HG02938 (cell line): ENCODE results near the gene GEMIN8.
A peak's percentile ranks its signal among the peaks of the same experiment; 100 is the strongest.

Experiments
- ATAC-seq: cut with Tn5 transposase; IDR thresholded peaks from one replicate; pipeline ENCODE4 v1.9.1; 2021; ENCODE audit warnings: mild to moderate bottlenecking, moderate library complexity; ENCODE audit not compliant: unreplicated experiment

Gene GEMIN8

DNA sequence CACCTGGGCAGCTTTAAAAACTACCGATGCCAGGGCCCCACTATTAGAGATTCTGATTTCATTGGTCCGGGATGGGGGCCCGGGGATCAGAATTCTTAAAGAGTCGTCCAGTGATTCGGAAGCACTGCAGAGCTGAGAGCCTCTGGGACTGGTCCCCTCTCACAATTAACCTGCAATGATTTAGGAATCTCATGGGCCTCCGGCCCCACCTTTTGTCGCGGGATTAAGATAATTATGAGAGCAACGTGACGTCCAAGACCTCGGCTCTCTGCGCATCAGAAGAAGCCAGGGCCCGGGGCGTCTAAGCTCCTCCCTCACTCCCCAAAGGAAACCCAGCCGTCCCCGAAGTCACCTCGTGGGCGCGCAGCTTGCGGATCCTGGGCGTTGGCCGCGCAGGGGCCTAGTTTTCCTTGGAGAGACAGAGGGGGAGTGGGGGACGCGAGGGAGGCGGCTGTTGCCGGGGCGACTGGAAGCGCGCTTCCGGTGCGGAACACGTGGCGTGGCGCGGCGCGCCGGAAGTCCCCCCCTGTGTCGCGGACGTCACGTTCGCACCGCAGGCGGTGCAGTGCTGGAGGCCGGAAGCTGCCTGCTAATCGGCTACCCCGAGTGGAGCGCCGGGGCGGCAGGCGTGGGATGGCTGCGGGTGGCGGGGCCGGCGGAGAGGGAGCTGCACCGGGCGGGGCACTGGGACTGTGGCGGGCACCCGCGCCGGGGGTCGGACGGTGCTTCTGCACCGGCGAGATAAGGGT lies at the start of gene GEMIN8:
GEMIN8 (minus strand) TSS at position 468 of the 749 bp plus-strand sequence. CDS start 8,414 bp downstream, outside the sequence.
- peak; percentile 75 for ATAC-seq

GRCh38 chrX:14076639-14077038 lies 46.9 kb upstream of the GEMIN8 start:
- no peak for ATAC-seq

GRCh38 chrX:14073556-14073955 lies 43.9 kb upstream of the GEMIN8 start:
- no peak for ATAC-seq

DNA sequence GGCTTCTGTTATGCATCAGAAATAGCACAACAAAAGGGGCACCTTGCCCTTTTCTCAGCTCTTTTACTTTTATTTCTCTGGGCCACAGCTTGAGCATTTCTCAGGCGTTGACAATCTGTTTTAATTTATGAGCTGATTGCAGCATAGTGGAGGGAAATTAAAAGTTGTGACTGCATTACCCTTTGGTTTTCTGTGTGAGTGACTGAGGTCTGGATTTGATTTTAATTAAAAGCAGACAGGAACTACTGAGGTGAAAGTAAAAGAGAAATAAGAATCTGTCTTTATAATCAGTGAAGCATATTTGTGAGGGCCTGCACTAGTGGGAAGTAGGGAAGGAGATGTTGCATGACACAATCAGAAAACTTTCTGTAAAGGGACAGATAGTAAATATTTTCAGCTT lies 43.4 kb upstream of the GEMIN8 start:
- ATAC-seq, result no peak

DNA sequence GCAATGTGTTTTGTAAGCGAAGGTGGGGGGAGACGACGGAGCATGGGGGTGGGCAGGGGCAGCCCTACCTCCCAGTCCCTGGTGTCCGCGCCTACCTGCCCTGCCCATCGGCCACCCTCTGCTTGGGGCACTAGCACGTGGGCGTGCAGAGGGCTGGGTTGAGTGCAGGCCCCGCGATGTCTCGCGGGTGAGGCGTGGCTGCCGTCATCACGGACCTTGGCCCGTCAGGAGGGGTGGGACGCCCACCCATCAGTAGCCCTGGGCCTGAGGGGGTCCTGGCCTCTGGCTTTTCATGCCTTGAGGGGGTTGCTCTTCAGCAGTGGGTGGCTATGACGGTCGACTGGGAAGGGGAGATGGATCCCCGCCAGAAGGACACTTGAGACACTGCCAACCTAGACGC lies 36.1 kb upstream of the GEMIN8 start:
- no peak for ATAC-seq

- no peak for ATAC-seq
These were observed 35.1 kb upstream of the GEMIN8 start for GRCh38 chrX:14064626-14065432.

DNA sequence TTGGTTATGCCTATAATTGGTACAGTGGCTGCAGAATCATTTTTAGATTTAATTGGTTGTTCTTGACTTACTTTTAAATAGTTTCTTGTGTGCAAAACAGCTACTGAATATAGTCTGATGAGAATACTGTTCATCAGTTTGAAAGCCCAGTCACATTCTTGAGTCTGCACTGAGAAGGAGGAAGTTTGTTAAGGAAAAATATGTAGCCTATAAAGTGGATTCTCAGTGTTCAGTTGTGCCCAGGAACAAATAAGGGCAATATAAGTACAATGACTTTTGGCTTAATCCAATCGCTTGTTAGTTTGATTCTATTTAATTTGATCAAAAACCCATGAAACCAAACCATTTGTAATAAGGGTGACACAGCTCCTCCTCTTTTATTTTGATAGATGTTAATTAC lies 32.8 kb upstream of the GEMIN8 start:
- ATAC-seq, result no peak

- ATAC-seq, result no peak
These were observed 26.5 kb upstream of the GEMIN8 start for GRCh38 chrX:14056206-14056605.

DNA sequence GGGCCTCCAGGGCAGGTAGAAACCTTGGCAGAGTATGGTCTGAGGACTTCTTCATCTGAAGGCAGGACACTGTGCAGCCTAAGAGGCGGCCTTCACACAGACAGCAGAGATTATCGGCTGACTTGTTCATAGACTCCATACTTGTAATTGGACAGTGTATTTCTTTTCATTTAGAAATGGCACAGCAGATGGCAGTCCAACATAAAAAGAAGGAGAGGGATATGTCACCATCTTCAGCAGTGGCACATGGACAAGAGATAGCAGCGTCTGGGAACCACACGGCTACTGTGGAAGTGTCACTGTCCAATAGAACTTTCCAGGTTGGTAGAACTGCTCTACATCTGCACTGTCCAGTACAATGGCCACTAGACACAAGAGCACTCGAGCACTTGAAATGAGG lies 21.7 kb upstream of the GEMIN8 start:
- no peak for ATAC-seq

GRCh38 chrX:14050709-14051108 lies 21.0 kb upstream of the GEMIN8 start:
- no peak for ATAC-seq

DNA sequence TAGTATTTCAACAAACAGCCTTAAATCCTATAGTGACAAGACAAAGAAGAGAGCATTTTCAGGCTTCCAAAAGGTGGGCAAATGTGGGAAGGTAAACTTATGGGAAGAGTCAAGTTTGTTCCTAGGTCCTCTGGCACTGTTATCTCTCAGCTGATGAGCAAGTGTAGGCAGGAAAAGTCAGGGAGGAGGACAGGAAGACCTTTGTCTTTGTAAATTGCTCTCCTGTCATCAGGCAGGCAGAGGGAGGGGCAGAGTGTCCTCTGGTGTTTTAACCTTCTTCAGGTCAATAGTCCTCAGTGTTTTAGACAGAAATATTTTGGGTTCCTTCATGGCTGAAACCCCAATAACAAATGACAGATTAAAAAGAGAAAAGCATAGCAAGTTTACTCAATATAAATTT lies 13.5 kb upstream of the GEMIN8 start:
- no peak for ATAC-seq

- peak; percentile 83 for ATAC-seq
These were observed 9.7 kb upstream of the GEMIN8 start for GRCh38 chrX:14039344-14039743.

- no peak for ATAC-seq
These were observed 8.8 kb upstream of the GEMIN8 start for GRCh38 chrX:14038375-14039085.

GRCh38 chrX:14032406-14032805 lies 2.7 kb upstream of the GEMIN8 start:
- no peak for ATAC-seq

DNA sequence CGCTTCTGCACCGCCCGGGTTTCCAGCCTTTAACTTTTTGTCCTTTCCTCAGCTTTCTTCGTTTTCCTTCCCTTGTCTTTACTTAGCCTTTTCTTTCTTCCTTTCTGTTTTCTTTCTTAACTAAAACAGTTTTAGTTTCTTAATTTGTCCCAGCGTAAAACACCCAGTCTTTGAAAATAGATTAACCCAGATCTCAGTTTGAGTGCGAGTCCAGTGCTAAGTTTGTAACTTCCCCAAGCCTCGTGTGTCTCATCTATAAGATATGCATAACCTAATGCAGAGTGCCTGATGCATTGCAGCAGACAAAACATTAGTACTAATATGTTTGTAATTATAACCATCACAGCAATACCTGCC lies 460 bp upstream of the GEMIN8 start:
- ATAC-seq, result no peak

DNA sequence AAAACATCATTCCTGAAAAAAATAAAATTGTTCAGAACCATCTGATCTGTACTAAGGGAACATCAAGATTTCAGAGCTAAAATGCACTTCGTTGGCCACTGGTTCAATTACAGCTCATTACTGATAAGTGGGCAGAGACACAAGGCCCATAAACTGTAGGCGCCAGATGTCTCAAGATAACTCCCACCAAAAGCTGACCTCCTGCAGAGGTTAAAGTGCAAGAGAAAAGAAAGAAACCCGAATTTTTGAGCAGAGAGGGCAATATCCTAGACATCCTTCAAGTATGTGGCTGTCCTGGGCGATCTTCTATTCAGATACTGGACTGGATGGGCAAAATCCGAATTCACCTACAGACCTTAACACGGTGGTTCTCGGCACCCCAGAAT lies 660 bp downstream of the GEMIN8 start:
- ATAC-seq, result no peak

DNA sequence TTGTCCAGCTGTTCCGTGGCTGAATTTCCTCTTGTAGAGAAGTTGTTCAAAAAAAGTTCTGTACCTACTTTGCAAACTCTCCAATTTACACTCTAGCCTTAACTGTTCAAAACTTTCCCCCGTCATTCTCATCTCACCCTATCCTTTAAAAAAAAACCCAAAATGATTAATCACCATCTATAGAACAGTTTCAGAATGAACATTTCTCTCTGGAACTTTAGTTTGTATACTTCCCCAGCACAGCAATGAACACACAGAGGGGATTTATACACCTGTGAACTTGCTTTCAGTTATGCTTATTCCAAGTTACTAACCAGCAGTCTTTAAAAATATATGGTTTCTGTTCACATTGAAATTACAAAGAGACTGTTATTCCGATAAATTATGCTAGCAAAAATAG lies 1.2 kb downstream of the GEMIN8 start:
- ATAC-seq, result no peak

GRCh38 chrX:14027511-14028019 lies 2.1 kb downstream of the GEMIN8 start:
- ATAC-seq, result peak; percentile 55

GRCh38 chrX:14027036-14027435 lies 2.7 kb downstream of the GEMIN8 start:
- ATAC-seq, result no peak

- ATAC-seq, result no peak
These were observed 3.6 kb downstream of the GEMIN8 start for GRCh38 chrX:14026121-14026520.

DNA sequence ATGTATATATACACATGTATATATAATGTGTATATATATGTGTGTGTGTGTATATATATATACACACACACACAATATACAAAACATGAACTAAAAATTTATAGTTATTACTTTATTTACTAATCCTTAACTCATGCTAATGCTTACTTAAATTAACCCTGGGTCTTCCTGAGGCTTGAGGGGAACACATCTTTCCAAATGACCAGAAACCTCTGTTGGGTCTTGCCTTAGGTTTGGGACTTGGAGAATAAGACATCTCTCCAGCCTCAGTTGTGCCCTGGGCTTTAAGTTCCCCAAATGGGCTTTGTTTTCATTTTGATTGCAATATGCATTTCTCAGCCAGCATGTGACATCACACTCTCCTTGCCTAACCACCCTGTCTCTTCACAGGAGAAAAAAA lies 7.7 kb downstream of the GEMIN8 start:
- no peak for ATAC-seq

GRCh38 chrX:14017399-14017798 lies 12.3 kb downstream of the GEMIN8 start:
- ATAC-seq, result no peak
